Prostate gland (tissue), 2 donors: ENCODE data around the gene NUP210L.

ENCODE experiments used
- POLR2A ChIP-seq: fragments of 450-650 bp; IDR thresholded peaks from one replicate; pipeline ENCODE4 v1.6.1; 2016; ENCODE audit warnings: antibody characterized with exemption, mild to moderate bottlenecking
- TF ChIP-seq, protein P1 (sequence below), 4 experiments: fragments of 200-600 bp in 2 of 4; fragments of 450-650 bp in 2 of 4; sonication (generic) in 2 of 4; IDR thresholded peaks; 1 replicate in 3 of 4; 2 replicates in 1 of 4; pipeline ENCODE4 v1.5.1; 2016 to 2019; ENCODE audit warnings: antibody characterized with exemption in 4 of 4, mild to moderate bottlenecking in 2 of 4, moderate library complexity in 2 of 4

DNA sequence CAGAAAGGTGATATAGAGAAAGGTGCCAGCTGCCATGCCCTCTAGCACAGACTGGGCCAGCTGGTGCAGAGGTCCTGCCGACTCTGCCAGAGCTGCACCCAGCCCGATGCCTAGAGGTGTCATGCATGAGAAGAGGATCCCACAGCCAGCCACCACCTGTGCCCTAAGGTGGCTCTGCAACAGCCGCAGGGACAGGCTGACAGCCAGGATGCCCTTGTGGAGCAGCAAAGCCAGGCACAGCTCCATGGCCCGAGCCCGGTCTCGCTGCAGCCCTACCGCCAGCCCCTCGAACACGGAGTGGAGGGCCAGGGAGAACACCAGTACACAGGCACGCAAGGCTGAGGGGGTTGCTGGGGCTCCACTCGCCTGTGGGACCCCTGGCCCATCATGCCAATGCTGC lies 194.7 kb downstream of the NUP210L start:
- no peak for TF ChIP-seq POLR2A
- TF ChIP-seq, protein P1, sequence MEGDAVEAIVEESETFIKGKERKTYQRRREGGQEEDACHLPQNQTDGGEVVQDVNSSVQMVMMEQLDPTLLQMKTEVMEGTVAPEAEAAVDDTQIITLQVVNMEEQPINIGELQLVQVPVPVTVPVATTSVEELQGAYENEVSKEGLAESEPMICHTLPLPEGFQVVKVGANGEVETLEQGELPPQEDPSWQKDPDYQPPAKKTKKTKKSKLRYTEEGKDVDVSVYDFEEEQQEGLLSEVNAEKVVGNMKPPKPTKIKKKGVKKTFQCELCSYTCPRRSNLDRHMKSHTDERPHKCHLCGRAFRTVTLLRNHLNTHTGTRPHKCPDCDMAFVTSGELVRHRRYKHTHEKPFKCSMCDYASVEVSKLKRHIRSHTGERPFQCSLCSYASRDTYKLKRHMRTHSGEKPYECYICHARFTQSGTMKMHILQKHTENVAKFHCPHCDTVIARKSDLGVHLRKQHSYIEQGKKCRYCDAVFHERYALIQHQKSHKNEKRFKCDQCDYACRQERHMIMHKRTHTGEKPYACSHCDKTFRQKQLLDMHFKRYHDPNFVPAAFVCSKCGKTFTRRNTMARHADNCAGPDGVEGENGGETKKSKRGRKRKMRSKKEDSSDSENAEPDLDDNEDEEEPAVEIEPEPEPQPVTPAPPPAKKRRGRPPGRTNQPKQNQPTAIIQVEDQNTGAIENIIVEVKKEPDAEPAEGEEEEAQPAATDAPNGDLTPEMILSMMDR (IDR thresholded peaks at IDR 0.05), result no peak
